C4-2B (cell line): ENCODE results near the gene CMC2.

Experiments used
- ZFX ChIP-seq: fragments of 450-650 bp; IDR thresholded peaks from 2 replicates; pipeline ENCODE4 v1.6.1; 2017
- TF ChIP-seq, protein P1 (sequence below): fragments of 450-650 bp; conservative IDR thresholded peaks from 2 replicates; pipeline ENCODE4 v1.5.1; 2017; ENCODE audit warnings: mild to moderate bottlenecking

DNA sequence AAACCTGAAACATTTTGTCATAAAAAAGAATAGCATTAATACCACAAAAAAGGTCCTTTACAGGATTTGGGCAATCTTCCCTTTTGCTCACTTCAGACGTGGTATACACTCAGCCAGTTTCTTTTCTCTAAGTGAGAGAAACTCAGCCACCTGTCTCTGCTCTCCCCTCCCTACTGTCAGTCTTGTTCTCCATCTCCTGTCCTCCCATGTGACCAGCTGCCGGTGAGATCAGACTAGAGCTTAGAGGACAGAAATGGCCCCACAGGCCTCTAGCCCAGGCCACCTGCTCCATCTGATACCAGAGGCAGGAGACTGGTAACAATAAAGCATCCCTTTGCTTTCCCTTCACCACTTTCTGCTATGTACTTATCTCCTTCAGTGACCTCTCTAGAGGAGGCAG is 34.9 kb downstream of the CMC2 start:
- TF ChIP-seq, protein P1, sequence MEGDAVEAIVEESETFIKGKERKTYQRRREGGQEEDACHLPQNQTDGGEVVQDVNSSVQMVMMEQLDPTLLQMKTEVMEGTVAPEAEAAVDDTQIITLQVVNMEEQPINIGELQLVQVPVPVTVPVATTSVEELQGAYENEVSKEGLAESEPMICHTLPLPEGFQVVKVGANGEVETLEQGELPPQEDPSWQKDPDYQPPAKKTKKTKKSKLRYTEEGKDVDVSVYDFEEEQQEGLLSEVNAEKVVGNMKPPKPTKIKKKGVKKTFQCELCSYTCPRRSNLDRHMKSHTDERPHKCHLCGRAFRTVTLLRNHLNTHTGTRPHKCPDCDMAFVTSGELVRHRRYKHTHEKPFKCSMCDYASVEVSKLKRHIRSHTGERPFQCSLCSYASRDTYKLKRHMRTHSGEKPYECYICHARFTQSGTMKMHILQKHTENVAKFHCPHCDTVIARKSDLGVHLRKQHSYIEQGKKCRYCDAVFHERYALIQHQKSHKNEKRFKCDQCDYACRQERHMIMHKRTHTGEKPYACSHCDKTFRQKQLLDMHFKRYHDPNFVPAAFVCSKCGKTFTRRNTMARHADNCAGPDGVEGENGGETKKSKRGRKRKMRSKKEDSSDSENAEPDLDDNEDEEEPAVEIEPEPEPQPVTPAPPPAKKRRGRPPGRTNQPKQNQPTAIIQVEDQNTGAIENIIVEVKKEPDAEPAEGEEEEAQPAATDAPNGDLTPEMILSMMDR, result no peak
- no peak for TF ChIP-seq ZFX
